Measurements from ENCODE around the gene KCNQ2. TPM values are rescaled to one million over a fixed set of nuclear protein-coding genes. Genes with fewer than 3 reads are reported as not detected.

KCNQ2 gene
- polyA plus RNA-seq, 3 donors: not detected

DNA sequence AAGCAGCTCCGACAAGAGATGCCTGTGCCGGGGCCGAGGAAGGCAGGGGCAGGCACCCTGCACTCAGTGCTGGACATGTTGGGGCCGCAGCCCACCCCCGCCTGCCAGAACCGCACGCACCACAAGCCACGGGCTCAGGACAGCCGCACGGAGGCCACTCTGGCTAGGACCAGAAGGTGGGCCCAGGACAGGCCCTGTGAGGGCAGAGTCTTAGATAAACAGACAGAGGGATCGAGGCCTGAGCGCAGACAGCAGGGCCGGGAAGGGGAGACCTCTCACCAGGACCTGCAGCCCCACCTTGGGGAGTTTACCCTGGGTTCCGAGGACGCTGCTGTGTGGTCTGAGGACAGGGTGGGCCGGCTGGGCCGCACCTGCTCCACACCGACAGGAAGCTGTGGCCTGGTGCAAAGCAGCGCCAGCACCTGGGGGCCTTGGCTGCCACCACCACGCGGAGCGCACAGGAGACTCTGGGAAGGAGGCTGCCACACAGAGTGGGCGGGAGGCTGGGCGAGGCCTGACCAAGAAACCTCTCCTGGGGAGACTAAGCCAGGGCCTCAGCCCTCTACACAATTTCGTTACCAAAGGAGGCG lies 32.0 kb downstream of the KCNQ2 start:
- Histone ChIP-seq H3K9ac (ENCODE audit: insufficient read depth, low read length, poor library complexity, severe bottlenecking) (no peak overlapping the region), H3K27ac (ENCODE audit: low read depth in 1 of 2, low read length in 2 of 2) (no peak overlapping the region), H3K4me2 (replicated peaks; ENCODE audit: extremely low read depth, low read length, poor library complexity, severe bottlenecking) (no peak overlapping the region), H3K4me3 (replicated peaks in 1 of 3; ENCODE audit: low read depth in 2 of 3, low read length in 3 of 3) (no peak overlapping the region), H3K36me3 (replicated peaks in 1 of 2; ENCODE audit: control insufficient read depth in 1 of 2, insufficient read depth in 2 of 2, low read length in 2 of 2) (no peaks in the 10 kb centered on the region), H4K20me1 (ENCODE audit: insufficient read depth, low read length) (no peaks in the 10 kb centered on the region), H3K79me2 (ENCODE audit: insufficient read depth, low read length) (no peaks in the 10 kb centered on the region), H2AFZ (ENCODE audit: insufficient read depth, low read depth, low read length, poor library complexity, severe bottlenecking) (no peak overlapping the region), H3K9me3 (replicated peaks in 1 of 2; ENCODE audit: control insufficient read depth in 1 of 2, insufficient read depth in 1 of 2, low read length in 2 of 2) (peaks cover 8 to 18% of the 10 kb centered on the region in 2 donors), H3K27me3 (ENCODE audit: control insufficient read depth in 2 of 2, insufficient read depth in 2 of 2, low read length in 2 of 2) (peaks cover 3 to 14% of the 10 kb centered on the region in 2 donors), H3K4me1 (ENCODE audit: control insufficient read depth in 1 of 2, insufficient read depth in 2 of 2, low read length in 2 of 2) (no peaks in the 10 kb centered on the region)
- DNase-seq: no peak
- TF ChIP-seq, protein P1, sequence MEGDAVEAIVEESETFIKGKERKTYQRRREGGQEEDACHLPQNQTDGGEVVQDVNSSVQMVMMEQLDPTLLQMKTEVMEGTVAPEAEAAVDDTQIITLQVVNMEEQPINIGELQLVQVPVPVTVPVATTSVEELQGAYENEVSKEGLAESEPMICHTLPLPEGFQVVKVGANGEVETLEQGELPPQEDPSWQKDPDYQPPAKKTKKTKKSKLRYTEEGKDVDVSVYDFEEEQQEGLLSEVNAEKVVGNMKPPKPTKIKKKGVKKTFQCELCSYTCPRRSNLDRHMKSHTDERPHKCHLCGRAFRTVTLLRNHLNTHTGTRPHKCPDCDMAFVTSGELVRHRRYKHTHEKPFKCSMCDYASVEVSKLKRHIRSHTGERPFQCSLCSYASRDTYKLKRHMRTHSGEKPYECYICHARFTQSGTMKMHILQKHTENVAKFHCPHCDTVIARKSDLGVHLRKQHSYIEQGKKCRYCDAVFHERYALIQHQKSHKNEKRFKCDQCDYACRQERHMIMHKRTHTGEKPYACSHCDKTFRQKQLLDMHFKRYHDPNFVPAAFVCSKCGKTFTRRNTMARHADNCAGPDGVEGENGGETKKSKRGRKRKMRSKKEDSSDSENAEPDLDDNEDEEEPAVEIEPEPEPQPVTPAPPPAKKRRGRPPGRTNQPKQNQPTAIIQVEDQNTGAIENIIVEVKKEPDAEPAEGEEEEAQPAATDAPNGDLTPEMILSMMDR (IDR thresholded peaks at IDR 0.05): no peak
- Mint-ChIP-seq H3K4me1 (no peaks in the 10 kb centered on the region), H3K27me3 (ENCODE audit: low read depth in 3 of 3) (peaks cover 15 to 22% (median 22%) of the 10 kb centered on the region in 3 donors), H3K4me3 (no peak overlapping the region), H3K9me3 (peaks cover 0 to 21% (median 11%) of the 10 kb centered on the region in 7 donors), H3K36me3 (no peaks in the 10 kb centered on the region), H3K27ac (no peak overlapping the region)
- intact Hi-C loops (cut with micrococcal nuclease): no loop called here
- WGBS (ENCODE audit: insufficient coverage): 72% methylated on average over 23 of the region's 26 CpGs

DNA sequence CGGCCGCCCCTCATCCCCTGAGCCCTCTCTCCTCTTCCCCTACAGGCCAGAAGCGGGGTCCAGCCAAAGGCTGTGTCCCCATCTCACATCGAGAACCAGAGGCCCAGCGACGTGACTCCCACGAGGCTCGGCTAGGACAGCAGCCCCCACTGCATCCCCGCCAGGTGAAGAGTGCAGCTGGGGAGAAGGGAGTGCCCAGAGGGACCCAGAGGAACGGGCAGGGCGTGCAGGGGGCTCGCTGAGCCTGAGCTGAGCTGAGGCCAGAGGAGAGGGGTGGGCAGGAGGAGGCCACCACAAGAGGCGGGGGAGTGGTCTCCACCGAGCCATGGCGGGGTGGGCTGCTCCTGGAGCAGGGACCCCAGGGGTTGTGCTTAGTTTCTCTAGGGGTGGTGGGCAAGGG lies 32.6 kb downstream of the KCNQ2 start:
- H2AFZ ChIP-seq (ENCODE audit: insufficient read depth, low read depth, low read length, poor library complexity, severe bottlenecking): no peak overlapping the region
- TF ChIP-seq, protein P1 (IDR thresholded peaks at IDR 0.05): no peak
- WGBS (ENCODE audit: insufficient coverage): 93% methylated on average over 14 of the region's 15 CpGs
- intact Hi-C loops (cut with micrococcal nuclease): loop anchor here in 1 of 2 donors (5.0 kb wide), 1 partner anchor 532 kb away; no protein-coding TSS in a partner anchor
- Mint-ChIP-seq H3K9me3 (peaks cover 0 to 21% (median 11%) of the 10 kb centered on the region in 7 donors), H3K4me3 (no peak overlapping the region), H3K4me1 (peaks cover 2% of the 10 kb centered on the region), H3K36me3 (no peaks in the 10 kb centered on the region), H3K27ac (no peak overlapping the region), H3K27me3 (ENCODE audit: low read depth in 3 of 3) (peaks cover 15 to 25% (median 20%) of the 10 kb centered on the region in 3 donors)
- H4K20me1 ChIP-seq (ENCODE audit: insufficient read depth, low read length): no peaks in the 10 kb centered on the region
- H3K9ac ChIP-seq (ENCODE audit: insufficient read depth, low read length, poor library complexity, severe bottlenecking): no peak overlapping the region
- H3K27ac ChIP-seq (ENCODE audit: low read depth in 1 of 2, low read length in 2 of 2): no peak overlapping the region
- H3K9me3 ChIP-seq (replicated peaks in 1 of 2; ENCODE audit: control insufficient read depth in 1 of 2, insufficient read depth in 1 of 2, low read length in 2 of 2): peaks cover 8 to 18% of the 10 kb centered on the region in 2 donors
- H3K79me2 ChIP-seq (ENCODE audit: insufficient read depth, low read length): no peaks in the 10 kb centered on the region
- no peak overlapping the region for H3K4me2 ChIP-seq (replicated peaks; ENCODE audit: extremely low read depth, low read length, poor library complexity, severe bottlenecking)
- no peak for DNase-seq
- H3K4me1 ChIP-seq (ENCODE audit: control insufficient read depth in 1 of 2, insufficient read depth in 2 of 2, low read length in 2 of 2): peaks cover 0 to 1% of the 10 kb centered on the region in 2 donors
- H3K36me3 ChIP-seq (replicated peaks in 1 of 2; ENCODE audit: control insufficient read depth in 1 of 2, insufficient read depth in 2 of 2, low read length in 2 of 2): no peaks in the 10 kb centered on the region
- no peak overlapping the region for H3K4me3 ChIP-seq (replicated peaks in 1 of 3; ENCODE audit: low read depth in 2 of 3, low read length in 3 of 3)
- H3K27me3 ChIP-seq (ENCODE audit: control insufficient read depth in 2 of 2, insufficient read depth in 2 of 2, low read length in 2 of 2): peaks cover 3 to 14% of the 10 kb centered on the region in 2 donors
